ENCODE data around the gene SHC1. TPM values are rescaled to one million over a fixed set of nuclear protein-coding genes. Genes with fewer than 3 reads are reported as not detected.
"Not testable (repeated sequence)": the region's sequence is repeated elsewhere in the genome, so short reads cannot be mapped to it uniquely, and the experiment has no call there.

Gene SHC1
- total and polyA plus RNA-seq, 2 donors from 2014 or later: 43.8 to 153 TPM

- H3K36me3 ChIP-seq (ENCODE audit: control insufficient read depth in 2 of 3, insufficient read depth in 3 of 3, low read length in 3 of 3); FAIRE-seq; intact Hi-C loops (cut with DNase I); H3K9ac ChIP-seq (ENCODE audit: low read length in 3 of 3); H3K9me3 ChIP-seq (ENCODE audit: control insufficient read depth in 2 of 3, insufficient read depth in 1 of 3, low read length in 3 of 3); H3K27ac ChIP-seq (ENCODE audit: low read depth in 2 of 2, low read length in 2 of 2); H3K27me3 ChIP-seq (ENCODE audit: control insufficient read depth, insufficient read depth, low read length); H3K4me3 ChIP-seq (ENCODE audit: low read length in 3 of 3): not testable (repeated sequence)
- TF ChIP-seq CTCF (IDR thresholded peaks at IDR 0.05; ENCODE audit: borderline replicate concordance, extremely low read depth, insufficient read depth): peak; percentile 25
- peak in 4 of 5 donors; percentile 65 to 89 (median 70) for DNase-seq
- H3K4me1 ChIP-seq (ENCODE audit: control insufficient read depth in 2 of 3, insufficient read depth in 2 of 3, low read depth in 1 of 3, low read length in 3 of 3): peaks cover 0 to 10% (median 5%) of the 10 kb centered on the region in 3 donors
These were observed 24.9 kb upstream of the SHC1 start for GRCh38 chr1:154995301-154995983.

GRCh38 chr1:154994591-154994990, 24.0 kb upstream of the SHC1 start:
- Histone ChIP-seq H3K27ac (ENCODE audit: low read depth in 2 of 2, low read length in 2 of 2) (no peak overlapping the region), H3K4me3 (ENCODE audit: low read length in 3 of 3) (no peak overlapping the region), H3K27me3 (ENCODE audit: control insufficient read depth, insufficient read depth, low read length) (no peaks in the 10 kb centered on the region), H3K9ac (ENCODE audit: low read length in 3 of 3) (no peak overlapping the region), H3K9me3 (ENCODE audit: control insufficient read depth in 2 of 3, insufficient read depth in 1 of 3, low read length in 3 of 3) (no peaks in the 10 kb centered on the region), H3K4me1 (ENCODE audit: control insufficient read depth in 2 of 3, insufficient read depth in 2 of 3, low read depth in 1 of 3, low read length in 3 of 3) (peaks cover 0 to 4% (median 1%) of the 10 kb centered on the region in 3 donors), H3K36me3 (ENCODE audit: control insufficient read depth in 2 of 3, insufficient read depth in 3 of 3, low read length in 3 of 3) (peaks cover 0 to 2% (median 0%) of the 10 kb centered on the region in 3 donors)
- no peak for FAIRE-seq
- TF ChIP-seq CTCF (IDR thresholded peaks at IDR 0.05; ENCODE audit: borderline replicate concordance, extremely low read depth, insufficient read depth): no peak
- DNase-seq: peak in 1 of 5 donors; percentile 22
- intact Hi-C loops (cut with DNase I): no loop called here

- H3K9me3 ChIP-seq (ENCODE audit: control insufficient read depth in 2 of 3, insufficient read depth in 1 of 3, low read length in 3 of 3): no peaks in the 10 kb centered on the region
- no peak for TF ChIP-seq CTCF (IDR thresholded peaks at IDR 0.05; ENCODE audit: borderline replicate concordance, extremely low read depth, insufficient read depth)
- intact Hi-C loops (cut with DNase I): no loop called here
- H3K36me3 ChIP-seq (ENCODE audit: control insufficient read depth in 2 of 3, insufficient read depth in 3 of 3, low read length in 3 of 3): peaks cover 0 to 2% (median 0%) of the 10 kb centered on the region in 3 donors
- no peak overlapping the region for H3K4me3 ChIP-seq (ENCODE audit: low read length in 3 of 3)
- H3K27me3 ChIP-seq (ENCODE audit: control insufficient read depth, insufficient read depth, low read length): no peaks in the 10 kb centered on the region
- peaks cover 0 to 3% (median 0%) of the 10 kb centered on the region in 3 donors for H3K4me1 ChIP-seq (ENCODE audit: control insufficient read depth in 2 of 3, insufficient read depth in 2 of 3, low read depth in 1 of 3, low read length in 3 of 3)
- no peak overlapping the region for H3K27ac ChIP-seq (ENCODE audit: low read depth in 2 of 2, low read length in 2 of 2)
- no peak overlapping the region for H3K9ac ChIP-seq (ENCODE audit: low read length in 3 of 3)
- FAIRE-seq: no peak
- no peak for DNase-seq
These were observed 23.7 kb upstream of the SHC1 start for GRCh38 chr1:154994269-154994587.
